ENCODE data around the gene MRTFB.
A peak's percentile ranks its signal among the peaks of the same experiment; 100 is the strongest.
"Not testable (repeated sequence)": the region's sequence is repeated elsewhere in the genome, so short reads cannot be mapped to it uniquely, and the experiment has no call there.

MRTFB gene

GRCh38 chr16:14183962-14184361 lies 112.8 kb downstream of the MRTFB start:
- DNase-seq, result not testable (repeated sequence)

- peak in 41 of 56 donors; percentile 4 to 81 (median 33) for DNase-seq
Observed at GRCh38 chr16:14186007-14186794, 115.1 kb downstream of the MRTFB start.

- DNase-seq, result peak in 4 of 56 donors; percentile 27 to 38 (median 28)
Observed at GRCh38 chr16:14186795-14187221, 115.7 kb downstream of the MRTFB start.

GRCh38 chr16:14187517-14188338 lies 116.6 kb downstream of the MRTFB start:
- no peak for DNase-seq

- no peak for DNase-seq
Observed at GRCh38 chr16:14193316-14193871, 122.3 kb downstream of the MRTFB start.

GRCh38 chr16:14194721-14195120 lies 123.6 kb downstream of the MRTFB start:
- no peak for DNase-seq

- no peak for DNase-seq
Observed at GRCh38 chr16:14196011-14196410, 124.9 kb downstream of the MRTFB start.

- DNase-seq, result no peak
Observed at GRCh38 chr16:14196539-14196938, 125.4 kb downstream of the MRTFB start.

- no peak for DNase-seq
Observed at GRCh38 chr16:14198012-14198411, 126.9 kb downstream of the MRTFB start.

GRCh38 chr16:14198572-14198971 lies 127.5 kb downstream of the MRTFB start:
- DNase-seq, result no peak

- no peak for DNase-seq
Observed at GRCh38 chr16:14199199-14199598, 128.1 kb downstream of the MRTFB start.

- no peak for DNase-seq
Observed at GRCh38 chr16:14199624-14200023, 128.5 kb downstream of the MRTFB start.

GRCh38 chr16:14202095-14202494 lies 131.0 kb downstream of the MRTFB start:
- DNase-seq, result no peak

- DNase-seq, result no peak
Observed at GRCh38 chr16:14202697-14203096, 131.6 kb downstream of the MRTFB start.

- no peak for DNase-seq
Observed at GRCh38 chr16:14203166-14203565, 132.0 kb downstream of the MRTFB start.

- no peak for DNase-seq
Observed at GRCh38 chr16:14205666-14206065, 134.5 kb downstream of the MRTFB start.

- DNase-seq, result no peak
Observed at GRCh38 chr16:14211856-14212543, 140.9 kb downstream of the MRTFB start.

- DNase-seq, result no peak
Observed at GRCh38 chr16:14215941-14216340, 144.8 kb downstream of the MRTFB start.

- DNase-seq, result no peak
Observed at GRCh38 chr16:14219983-14220382, 148.9 kb downstream of the MRTFB start.

GRCh38 chr16:14223632-14224031 lies 152.5 kb downstream of the MRTFB start:
- no peak for DNase-seq

GRCh38 chr16:14225457-14225856 lies 154.3 kb downstream of the MRTFB start:
- no peak for DNase-seq

Measured in amygdala (tissue), 56 donors.